Endothelial cell of umbilical vein (primary cell): ENCODE results near the gene NOTCH3. TPM values are rescaled to one million over a fixed set of nuclear protein-coding genes. Genes with fewer than 3 reads are reported as not detected.

Source experiments
- BruUV-seq: library from RNA; stranded (reverse); fragments of 400-500 nt; replicated peaks from 2 replicates; lab custom pipeline; 2021; lab: Mats Ljungman, UMichigan
- CTCF ChIA-PET: fragments of 300-600, 350-600 bp; sonication (Branson Sonifier 250); formaldehyde crosslinking; loops from one replicate; lab custom pipeline; 2021; ENCODE audit warnings: antibody characterized with exemption, inconsistent platforms; lab: Charles Lee
- POLR2A ChIA-PET: fragments of 300-600, 350-600 bp; sonication (Branson Sonifier 250); formaldehyde crosslinking; loops from one replicate; lab custom pipeline; 2021; ENCODE audit warnings: antibody characterized with exemption, inconsistent platforms; lab: Charles Lee
- DNase-seq: peaks from one replicate; pipeline ENCODE4 v3.0.0-alpha.2; 2011; ENCODE audit warnings: low read depth, low spot score
- FAIRE-seq: peaks from 2 replicates; lab custom pipeline; 2011; peaks lifted over from hg19 to GRCh38; lab: Jason Lieb, UNC
- H2AFZ ChIP-seq: 2 replicates; pipeline ENCODE4 v1.6.0; 2012; ENCODE audit warnings: low read depth, low read length, control low read depth, inconsistent platforms
- H3K27ac ChIP-seq: 2 replicates; pipeline ENCODE4 v1.5.1; 2011; ENCODE audit warnings: low read depth, mild to moderate bottlenecking, control low read depth, low read length, moderate library complexity; ENCODE audit not compliant: insufficient read depth
- H3K27me3 ChIP-seq, 2 experiments: 2 replicates each; pipeline versions ENCODE4 v1.6.0 to v1.6.1; 2011; ENCODE audit warnings: low read length in 2 of 2, mixed read lengths in 1 of 2; ENCODE audit not compliant: control insufficient read depth in 2 of 2, insufficient read depth in 2 of 2
- H3K36me3 ChIP-seq, 2 experiments: 2 replicates in 1 of 2; 3 replicates in 1 of 2; pipeline ENCODE4 v1.5.1; 2011; ENCODE audit warnings: low read length in 2 of 2, mild to moderate bottlenecking in 1 of 2, moderate library complexity in 1 of 2; ENCODE audit not compliant: control insufficient read depth in 2 of 2, insufficient read depth in 2 of 2; ENCODE audit errors: extremely low read depth in 1 of 2
- H3K4me1 ChIP-seq: 3 replicates; pipeline ENCODE4 v1.5.1; 2011; ENCODE audit warnings: mild to moderate bottlenecking, low read length; ENCODE audit not compliant: control insufficient read depth, insufficient read depth; ENCODE audit errors: extremely low read depth
- H3K4me2 ChIP-seq: 2 replicates; pipeline ENCODE4 v1.6.1; 2011; ENCODE audit warnings: low read length, control low read depth, mixed read lengths; ENCODE audit not compliant: insufficient read depth
- H3K4me3 ChIP-seq, 3 experiments: fragments of 200-600 bp in 1 of 3; sonication (generic), shearing (Covaris generic) in 1 of 3; replicated peaks in 1 of 3; 2 replicates each; pipeline ENCODE4 v1.5.1; 2011 to 2016; ENCODE audit warnings: control low read depth in 3 of 3, low read length in 3 of 3, mild to moderate bottlenecking in 2 of 3, inconsistent platforms in 1 of 3, low read depth in 1 of 3, moderate library complexity in 1 of 3; ENCODE audit not compliant: insufficient read depth in 1 of 3
- H3K79me2 ChIP-seq: 2 replicates; pipeline ENCODE4 v1.6.0; 2012; ENCODE audit warnings: low read length, inconsistent platforms; ENCODE audit not compliant: control insufficient read depth, insufficient read depth
- H3K9ac ChIP-seq: replicated peaks from 2 replicates; pipeline ENCODE3; 2011; ENCODE audit warnings: low read length, control low read depth; ENCODE audit not compliant: insufficient read depth; ENCODE audit errors: extremely low read depth
- H3K9me1 ChIP-seq: replicated peaks from 3 replicates; pipeline ENCODE4 v1.6.0; 2011; ENCODE audit warnings: mild to moderate bottlenecking, low read length; ENCODE audit not compliant: control insufficient read depth, insufficient read depth; ENCODE audit errors: extremely low read depth
- H3K9me3 ChIP-seq: replicated peaks from 2 replicates; pipeline ENCODE4 v1.5.1; 2012; ENCODE audit warnings: low read length, inconsistent platforms; ENCODE audit not compliant: control insufficient read depth, insufficient read depth
- H4K20me1 ChIP-seq: replicated peaks from 2 replicates; pipeline ENCODE3; 2011; ENCODE audit warnings: mild to moderate bottlenecking, low read length; ENCODE audit not compliant: control insufficient read depth, insufficient read depth; ENCODE audit errors: extremely low read depth
- CTCF ChIP-seq, 2 donors: IDR thresholded peaks; 1 replicate in 1 of 2; 2 replicates in 1 of 2; pipeline ENCODE4 v1.5.1; 2011; ENCODE audit warnings: low read length in 2 of 2, mild to moderate bottlenecking in 2 of 2, moderate library complexity in 2 of 2, control low read depth in 1 of 2, inconsistent platforms in 1 of 2, low read depth in 1 of 2; ENCODE audit not compliant: insufficient read depth in 1 of 2; ENCODE audit errors: extremely low read depth in 1 of 2
- FOS ChIP-seq: IDR thresholded peaks from 2 replicates; pipeline ENCODE4 v1.6.1; 2011; ENCODE audit warnings: mild to moderate bottlenecking, low read length, moderate library complexity, borderline replicate concordance; ENCODE audit not compliant: insufficient read depth
- GATA2 ChIP-seq: IDR thresholded peaks from 2 replicates; pipeline ENCODE4 v1.7.0; 2011; ENCODE audit warnings: low read depth, mild to moderate bottlenecking, moderate library complexity, mixed read lengths, low read length; ENCODE audit not compliant: insufficient read length, insufficient read depth
- MAX ChIP-seq: IDR thresholded peaks from 2 replicates; pipeline ENCODE4 v1.6.1; 2011; ENCODE audit not compliant: insufficient read depth, insufficient read length
- MYC ChIP-seq: IDR thresholded peaks from one replicate; pipeline ENCODE4 v1.6.1; 2011; ENCODE audit warnings: mild to moderate bottlenecking, low read depth, low read length
- dilution Hi-C: fragments of 300-500 bp; cut with MboI; formaldehyde crosslinking; loops from one replicate; pipeline ENCODE4 v1.15.0; 2019; ENCODE audit warnings: low sequenced_read_pairs; ENCODE audit not compliant: extremely low pct_ligation_motif_present
- intact Hi-C: fragments of 100-400 bp; cut with micrococcal nuclease; formaldehyde crosslinking; loops from one replicate; pipeline ENCODE4 v1.10.0; 2022
- polyA plus RNA-seq, 4 experiments: library from polyadenylated mRNA; depleted of rRNA in 3 of 4; stranded (reverse) in 3 of 4; unstranded in 1 of 4; fragments of >200 nt; gene quantifications; 2 replicates each; pipeline versions ENCODE4 v1.2.1 to v1.2.3, GENCODE V29; 2011 to 2012; ENCODE audit warnings: missing spikeins in 1 of 4
- total RNA-seq: library from RNA; stranded (reverse); gene quantifications from 2 replicates; pipeline ENCODE4 v1.2.3, GENCODE V29; 2021

NOTCH3 gene
- total and polyA plus RNA-seq, 2 donors (not counting 3 experiments of a cell fraction or from before 2014, with no cell fraction given): 0.63 to 1.5 TPM

- POLR2A ChIA-PET: no interaction called here
These were observed 11.9 kb upstream of the NOTCH3 start for GRCh38 chr19:15212711-15213110.

More at GRCh38 chr19:15212711-15213110, 11.9 kb upstream of the NOTCH3 start:
- TF ChIP-seq MYC (no peak), GATA2 (no peak), MAX (no peak), FOS (no peak), CTCF (IDR thresholded peaks at IDR 0.05; ENCODE audit: extremely low read depth in 1 of 2, insufficient read depth in 1 of 2, low read depth in 1 of 2, low read length in 2 of 2) (no peak)
- Histone ChIP-seq H3K27me3 (no peaks in the 10 kb centered on the region), H3K9me3 (no peaks in the 10 kb centered on the region), H2AFZ (no peak overlapping the region), H3K4me2 (no peak overlapping the region), H4K20me1 (no peaks in the 10 kb centered on the region), H3K36me3 (no peaks in the 10 kb centered on the region), H3K4me1 (no peaks in the 10 kb centered on the region), H3K79me2 (no peaks in the 10 kb centered on the region), H3K27ac (no peak overlapping the region), H3K9me1 (no peaks in the 10 kb centered on the region), H3K4me3 (no peak overlapping the region), H3K9ac (no peak overlapping the region)
- intact Hi-C loops: no loop called here
- no peak for DNase-seq
- FAIRE-seq: no peak
- dilution Hi-C loops: no loop called here
- BruUV-seq: no TSS peak
- CTCF ChIA-PET: no interaction called here
